NCI-H1092 (cell line): ENCODE data around the gene MT1F.
"Not testable (repeated sequence)": the region's sequence is repeated elsewhere in the genome, so short reads cannot be mapped to it uniquely, and the experiment has no call there.

Experiments used
- DNase-seq: peaks from one replicate; lab custom pipeline; 2025; lab: John Stamatoyannopoulos, UW

Gene MT1F

DNA sequence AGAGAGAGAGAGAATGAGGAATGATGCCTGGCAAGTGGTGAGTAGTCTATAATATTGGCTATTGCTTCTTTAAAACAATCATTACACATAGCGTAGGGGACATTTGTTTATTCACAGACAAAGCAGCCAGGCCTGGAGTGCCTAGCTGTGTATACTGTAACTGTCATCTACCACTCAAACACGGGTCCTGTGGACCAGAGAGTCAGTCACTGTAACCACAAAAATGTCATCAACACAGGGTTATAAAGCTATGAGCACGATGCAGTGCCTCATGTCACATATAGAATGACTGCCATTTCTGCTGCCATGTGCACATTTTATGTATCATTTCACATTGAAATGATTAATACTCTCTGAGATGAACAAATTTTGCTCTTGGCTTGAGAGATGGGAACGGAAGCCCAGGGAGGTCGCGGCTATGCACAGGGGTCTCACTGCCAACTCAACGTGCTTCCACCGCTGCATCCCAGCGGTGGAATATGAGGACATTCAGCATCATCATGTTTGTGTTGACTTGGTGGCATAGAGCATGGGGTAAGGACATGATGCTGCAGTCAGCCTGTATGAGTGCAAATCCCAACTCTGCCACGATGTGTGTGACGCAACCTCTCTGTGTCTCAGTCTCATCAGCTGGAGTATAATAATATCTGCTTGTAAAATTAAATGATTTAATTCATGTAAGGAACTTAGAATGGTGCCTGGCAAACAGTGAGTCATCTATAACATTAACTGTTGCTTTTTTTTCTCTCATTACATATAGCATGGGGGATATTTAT lies 15.2 kb downstream of the MT1F start:
- no peak for DNase-seq

DNA sequence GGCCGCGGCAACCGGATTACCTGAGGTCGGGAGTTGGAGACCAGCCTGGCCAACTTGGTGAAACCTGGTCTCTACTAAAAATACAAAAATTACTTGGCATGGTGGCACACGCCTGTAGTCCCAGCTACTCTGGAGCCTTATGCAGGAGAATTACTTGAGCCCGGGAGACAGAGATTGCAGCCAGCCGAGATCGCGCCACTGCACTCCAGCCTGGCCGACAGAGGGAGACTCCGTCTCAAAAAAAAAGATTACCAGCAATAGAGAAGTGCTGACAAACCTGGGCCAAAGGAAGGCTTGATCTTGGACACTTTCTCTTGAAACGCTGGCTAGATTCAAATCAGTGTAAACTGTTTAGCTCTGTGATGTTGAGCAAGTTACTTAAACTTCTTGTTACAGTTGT lies 16.2 kb downstream of the MT1F start:
- DNase-seq, result no peak

DNA sequence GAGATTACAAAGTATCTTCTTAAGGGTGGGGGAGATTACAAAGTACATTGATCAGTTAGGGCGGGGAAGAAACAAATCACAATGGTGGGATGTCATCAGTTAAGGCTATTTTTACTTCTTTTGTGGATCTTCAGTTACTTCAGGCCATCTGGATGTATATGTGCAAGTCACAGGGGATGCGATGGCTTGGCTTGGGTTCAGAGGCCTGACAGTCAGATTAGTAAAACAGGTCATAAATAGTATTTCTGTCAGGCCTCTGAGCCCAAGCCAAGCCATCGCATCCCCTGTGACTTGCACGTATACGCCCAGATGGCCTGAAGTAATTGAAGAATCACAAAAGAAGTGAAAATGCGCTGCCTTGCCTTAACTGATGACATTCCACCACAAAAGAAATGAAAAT lies 16.8 kb downstream of the MT1F start:
- not testable (repeated sequence) for DNase-seq

DNA sequence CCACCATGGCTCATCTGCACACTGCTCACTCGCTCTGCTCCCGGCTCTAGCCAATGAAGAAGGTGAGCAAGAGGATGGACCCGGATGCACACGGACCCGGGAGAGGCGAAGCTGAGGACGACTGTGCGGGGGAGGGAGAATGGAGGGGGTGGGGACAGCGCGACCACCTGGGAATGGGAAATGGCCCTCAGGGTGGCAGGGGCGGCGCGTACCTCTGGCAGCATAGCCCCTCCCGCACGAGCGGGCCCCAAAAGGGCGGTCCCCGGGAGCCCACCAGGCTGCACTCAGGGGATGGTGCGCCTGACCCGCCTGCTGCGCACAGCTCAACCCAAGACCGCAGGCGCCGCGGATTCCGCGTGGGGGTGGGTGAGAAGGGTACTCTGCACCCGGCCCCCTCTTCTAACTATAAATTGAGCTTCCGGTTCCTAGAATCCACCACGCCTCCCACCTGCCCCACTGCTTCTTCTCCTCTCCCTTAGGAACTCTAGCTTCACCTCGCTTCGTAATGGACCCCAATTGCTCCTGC lies 18.0 kb downstream of the MT1F start:
- no peak for DNase-seq

DNA sequence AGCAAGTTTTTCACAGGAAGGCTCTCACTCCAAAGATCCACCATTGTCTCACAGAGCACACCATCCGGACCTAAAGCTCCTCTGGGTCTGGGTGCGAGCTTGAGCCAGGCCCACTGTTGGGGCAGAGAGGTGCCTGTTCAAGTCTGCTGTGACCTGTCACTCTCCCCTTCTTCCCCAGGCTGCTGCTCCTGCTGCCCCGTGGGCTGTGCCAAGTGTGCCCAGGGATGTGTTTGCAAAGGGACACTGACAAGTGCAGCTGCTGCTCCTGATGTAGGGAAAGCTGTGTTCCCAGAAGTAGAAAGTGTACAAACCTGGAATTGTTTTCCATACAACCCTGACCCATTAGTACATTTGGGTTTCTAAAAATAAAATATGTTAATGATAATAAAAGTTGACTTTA lies 19.7 kb downstream of the MT1F start:
- no peak for DNase-seq

DNA sequence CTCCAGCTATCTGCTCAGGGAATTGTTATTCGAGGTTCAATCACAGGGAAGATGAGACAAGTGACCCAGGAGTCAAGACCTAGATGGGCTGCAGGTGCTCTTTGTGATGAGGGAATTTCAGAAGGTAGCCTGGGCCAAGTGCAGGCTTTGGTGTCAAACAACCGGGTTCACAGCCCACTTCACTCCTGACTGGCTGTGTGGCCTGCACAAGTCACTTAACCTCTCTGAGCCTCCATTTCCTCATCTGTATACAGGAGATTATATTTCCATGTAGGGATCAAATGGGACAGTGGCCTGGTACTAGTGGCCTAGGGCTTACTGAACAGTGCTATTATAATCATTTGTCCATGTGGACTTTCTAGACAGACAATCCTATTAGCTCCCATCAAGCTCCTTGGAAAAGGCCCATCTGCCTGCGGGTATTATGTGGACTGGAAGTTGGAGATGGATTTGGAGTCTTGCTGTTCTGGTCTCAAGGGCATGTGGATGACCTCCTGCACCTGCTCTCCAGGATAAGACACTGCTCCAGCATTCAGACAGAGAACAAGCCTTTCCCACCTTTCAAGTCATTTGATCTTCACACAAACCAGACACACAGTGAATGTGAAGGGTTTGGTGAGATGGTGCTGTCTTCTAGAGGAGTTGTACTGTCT lies 21.4 kb downstream of the MT1F start:
- DNase-seq, result no peak

DNA sequence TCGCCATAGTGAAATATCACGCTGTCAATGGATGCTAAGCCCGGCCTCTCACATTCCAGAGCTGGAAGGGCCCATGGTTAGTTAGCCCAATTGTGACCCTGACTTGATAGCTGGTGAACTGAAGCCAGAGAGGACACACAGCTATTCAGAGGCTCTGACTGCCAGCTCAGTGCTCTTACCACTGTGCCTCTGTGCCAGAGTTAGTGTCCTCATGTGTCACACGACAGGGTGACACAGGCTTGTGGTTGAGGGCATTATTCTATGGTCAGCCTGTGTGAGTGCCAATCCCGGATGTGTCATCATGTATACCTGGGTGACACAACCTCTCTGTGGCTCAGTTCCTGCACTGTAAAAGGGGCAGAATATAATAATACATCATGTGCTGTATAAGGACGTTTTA lies 22.1 kb downstream of the MT1F start:
- DNase-seq, result no peak

DNA sequence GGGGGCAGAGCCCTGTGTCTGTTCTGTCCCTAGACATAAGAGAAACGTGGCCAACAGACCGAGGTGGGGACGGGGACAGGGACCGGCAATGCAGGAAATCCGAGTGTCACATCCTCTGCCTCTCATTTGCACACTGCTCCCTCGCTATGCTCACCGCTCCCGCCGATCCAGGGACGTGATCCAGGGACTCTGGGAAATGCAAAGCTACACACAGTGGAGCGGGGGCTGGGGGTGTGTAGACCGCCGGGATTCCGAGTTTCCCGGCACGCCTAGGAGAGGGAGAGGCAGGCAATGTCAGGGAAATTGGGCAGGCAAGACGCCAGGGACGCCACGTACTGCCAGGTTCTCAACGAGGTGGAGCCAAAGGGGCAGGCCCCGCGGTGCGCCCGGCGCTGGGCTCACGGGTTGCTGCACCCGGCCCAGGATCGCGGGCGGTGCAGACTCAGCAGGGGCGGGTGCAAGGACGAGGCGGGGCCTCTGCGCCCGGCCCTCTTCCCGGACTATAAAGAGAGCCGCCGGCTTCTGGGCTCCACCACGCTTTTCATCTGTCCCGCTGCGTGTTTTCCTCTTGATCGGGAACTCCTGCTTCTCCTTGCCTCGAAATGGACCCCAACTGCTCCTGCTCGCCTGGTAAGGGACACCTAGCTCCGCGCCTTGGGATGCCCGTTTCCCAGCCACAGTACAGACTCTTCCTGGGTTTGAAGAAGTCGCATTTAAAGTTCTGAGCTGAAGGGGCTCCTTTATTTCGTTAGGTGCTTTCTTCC lies 24.4 kb downstream of the MT1F start, which contains the start of gene MT1X:
TSS of gene MT1X (plus strand) at position 532 of the 764 bp plus-strand sequence. CDS start at position 603, 71 bp downstream.
- DNase-seq, result peak; percentile 77

DNA sequence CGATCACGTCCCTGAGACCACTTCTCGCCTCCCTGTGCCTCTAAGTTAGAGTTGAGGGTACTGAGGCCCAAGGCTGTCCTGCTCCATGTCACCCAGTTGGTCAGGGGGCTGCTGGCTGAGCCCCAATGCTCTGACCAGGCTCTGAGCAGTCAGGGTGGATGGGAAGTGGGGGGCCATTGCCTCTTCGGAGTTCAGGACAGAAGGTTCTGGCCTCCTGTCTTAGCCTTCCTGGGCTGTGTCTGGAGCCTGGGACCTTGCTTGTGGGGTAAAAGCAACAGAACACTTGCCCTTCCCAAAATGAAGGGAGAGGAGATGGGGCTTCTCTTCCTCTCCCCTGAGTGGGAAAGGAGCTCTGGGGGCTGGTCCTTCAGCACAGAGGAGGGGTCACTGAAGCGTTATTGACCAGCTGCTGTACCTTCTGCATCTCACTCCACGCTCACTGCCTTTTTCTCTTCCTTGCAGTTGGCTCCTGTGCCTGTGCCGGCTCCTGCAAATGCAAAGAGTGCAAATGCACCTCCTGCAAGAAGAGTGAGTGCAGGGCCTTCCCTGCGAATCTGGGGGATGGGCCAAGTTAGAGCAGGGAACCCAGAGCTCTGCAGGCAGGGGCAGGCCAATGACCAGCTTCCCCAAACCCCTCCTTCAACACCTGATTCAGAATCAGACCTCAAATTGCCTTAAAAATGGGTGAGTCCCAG lies 25.1 kb downstream of the MT1F start:
- no peak for DNase-seq

DNA sequence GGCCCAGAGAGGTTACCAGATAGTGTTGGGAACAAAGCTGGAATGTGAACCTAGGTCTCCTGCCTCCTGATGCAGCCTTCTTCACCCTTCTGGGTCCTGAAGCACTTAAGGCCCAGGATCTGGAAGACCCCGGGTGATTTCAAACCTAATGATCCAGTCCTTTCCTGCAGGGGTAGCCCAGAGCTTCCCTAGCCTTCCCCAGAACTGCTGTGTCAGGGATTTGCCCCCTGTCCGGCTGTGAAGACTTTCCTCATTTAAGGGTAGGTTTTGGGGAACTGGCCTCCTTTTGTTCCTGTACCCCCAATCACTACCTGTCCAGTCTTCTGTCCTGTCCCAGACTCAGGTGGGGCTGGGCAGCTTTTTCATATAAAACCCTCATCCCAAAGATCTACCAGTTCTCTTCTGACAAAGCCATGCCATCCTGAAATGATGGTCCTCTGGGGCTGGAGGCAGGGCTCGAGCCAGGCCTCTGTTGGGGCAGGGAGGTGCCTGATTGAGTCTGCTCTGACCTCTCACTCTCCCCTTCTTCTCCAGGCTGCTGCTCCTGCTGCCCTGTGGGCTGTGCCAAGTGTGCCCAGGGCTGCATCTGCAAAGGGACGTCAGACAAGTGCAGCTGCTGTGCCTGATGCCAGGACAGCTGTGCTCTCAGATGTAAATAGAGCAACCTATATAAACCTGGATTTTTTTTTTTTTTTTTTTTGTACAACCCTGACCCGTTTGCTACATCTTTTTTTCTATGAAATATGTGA lies 25.8 kb downstream of the MT1F start:
- no peak for DNase-seq

DNA sequence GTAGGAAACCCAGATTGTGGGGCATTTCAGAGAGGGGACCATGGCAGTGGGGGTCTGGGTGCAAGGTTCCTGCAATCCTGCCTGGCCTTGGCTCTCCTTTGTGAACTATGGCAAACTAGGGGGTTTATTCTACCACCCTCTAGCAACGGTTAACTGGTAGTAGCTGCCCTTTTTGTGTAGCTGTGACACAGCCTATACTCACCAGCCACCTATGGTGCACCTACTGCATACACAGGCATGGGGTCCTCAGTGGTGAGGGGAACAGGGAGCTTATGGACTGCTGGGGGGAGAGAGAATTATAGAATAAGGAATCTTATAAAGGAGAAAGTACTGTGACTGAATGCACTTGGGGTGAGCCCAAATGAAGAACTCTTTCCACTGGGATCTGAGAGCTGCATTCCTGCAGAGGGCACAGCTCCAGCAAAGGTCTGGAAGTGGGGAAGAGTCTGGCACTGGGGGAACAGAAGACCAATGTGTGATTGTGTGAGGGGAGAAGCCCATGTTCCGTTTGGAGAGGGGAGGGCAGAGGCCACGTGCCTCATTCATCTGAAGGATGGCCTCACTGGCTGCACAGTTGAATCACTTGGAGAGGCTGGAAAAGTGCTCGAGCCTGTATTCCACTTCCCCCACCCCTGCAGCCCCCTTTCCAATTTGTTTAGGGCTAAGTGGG lies 26.6 kb downstream of the MT1F start:
- DNase-seq, result no peak

DNA sequence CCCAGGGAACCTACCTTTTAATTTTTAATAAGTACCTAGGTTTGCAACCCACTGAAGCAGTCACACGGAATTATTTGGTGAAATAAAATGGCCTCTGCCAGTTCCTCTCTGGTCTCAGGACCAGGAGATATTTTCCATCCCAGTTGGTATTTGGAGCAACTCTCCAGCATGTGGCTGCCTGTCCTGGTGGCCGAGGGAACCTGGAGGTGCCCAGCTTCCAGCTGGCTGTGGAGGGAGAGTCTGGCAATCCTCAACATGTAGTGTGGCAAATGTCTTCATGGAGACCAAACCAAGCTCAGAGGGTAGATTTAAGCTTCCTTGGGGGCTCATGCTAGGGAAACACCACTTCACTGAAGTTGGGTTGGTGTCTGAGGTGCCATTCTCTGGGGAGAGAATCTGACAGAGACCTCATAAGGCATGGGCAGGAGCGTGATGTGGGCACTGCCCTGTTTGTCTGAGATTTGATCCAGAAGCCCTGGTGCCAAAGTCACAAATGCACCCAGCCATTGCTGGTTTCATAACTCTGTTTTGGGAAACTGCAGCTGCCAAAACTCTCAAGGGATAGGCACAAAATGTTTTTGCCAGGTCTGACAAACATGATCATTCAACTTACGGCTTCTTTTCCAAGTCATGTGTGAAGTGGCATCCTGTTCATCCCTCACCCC lies 27.3 kb downstream of the MT1F start:
- no peak for DNase-seq

DNA sequence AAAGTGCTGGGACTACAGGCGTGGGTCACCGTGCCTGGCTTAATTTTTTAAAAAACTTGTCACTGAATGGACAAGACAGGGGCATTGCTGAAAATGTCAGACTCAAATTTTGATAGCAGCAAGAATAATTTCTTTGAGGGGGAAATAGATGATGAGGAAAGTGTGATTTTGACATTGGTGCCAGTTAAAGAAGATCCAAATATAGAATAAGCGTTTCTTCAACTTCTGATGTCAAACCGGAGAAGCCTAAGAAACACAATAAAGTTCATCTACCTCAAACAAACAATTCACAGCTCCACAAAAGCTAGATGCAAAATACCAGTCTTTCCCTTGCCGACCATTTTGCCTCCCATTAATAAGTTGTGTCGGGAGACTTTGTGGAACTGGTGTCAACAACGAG lies 29.0 kb downstream of the MT1F start:
- no peak for DNase-seq

DNA sequence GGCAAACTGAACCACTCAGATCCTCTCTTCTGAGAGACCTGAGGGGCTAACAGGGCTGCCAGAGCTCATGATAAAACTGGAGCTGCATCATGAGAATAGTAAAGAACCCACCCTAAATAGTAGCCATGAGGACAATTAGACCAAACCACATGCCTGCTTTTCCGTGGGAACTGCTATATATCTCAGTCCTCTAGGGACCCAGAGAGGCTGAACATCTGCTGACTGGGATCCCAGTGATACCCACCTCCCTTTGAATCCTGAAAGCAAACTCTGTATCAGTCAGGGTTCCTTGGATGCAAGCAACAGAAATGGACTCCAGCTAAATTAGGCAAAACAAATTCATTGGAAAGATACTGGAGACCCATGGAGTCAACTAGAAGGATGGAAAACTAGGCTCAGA lies 31.0 kb downstream of the MT1F start:
- no peak for DNase-seq

DNA sequence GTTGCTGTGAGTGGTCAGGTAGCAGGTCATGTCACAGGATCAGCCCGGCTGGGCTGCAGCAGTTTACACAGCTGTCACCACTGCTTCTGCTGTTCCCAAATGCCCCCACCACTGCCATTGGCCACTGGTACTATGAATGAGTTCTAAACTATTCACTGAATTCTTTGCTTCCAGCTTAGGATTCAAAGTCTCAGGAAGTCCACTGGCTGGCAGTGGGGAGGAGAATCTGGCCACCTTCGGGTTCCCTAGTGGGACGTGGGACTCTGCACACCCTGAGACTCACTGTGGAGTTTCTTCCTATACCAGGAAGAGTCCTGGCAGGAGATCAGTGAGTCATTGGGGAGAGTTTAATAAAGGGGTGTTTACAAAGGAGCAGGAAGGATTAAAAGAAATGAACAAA lies 31.4 kb downstream of the MT1F start:
- DNase-seq, result no peak

DNA sequence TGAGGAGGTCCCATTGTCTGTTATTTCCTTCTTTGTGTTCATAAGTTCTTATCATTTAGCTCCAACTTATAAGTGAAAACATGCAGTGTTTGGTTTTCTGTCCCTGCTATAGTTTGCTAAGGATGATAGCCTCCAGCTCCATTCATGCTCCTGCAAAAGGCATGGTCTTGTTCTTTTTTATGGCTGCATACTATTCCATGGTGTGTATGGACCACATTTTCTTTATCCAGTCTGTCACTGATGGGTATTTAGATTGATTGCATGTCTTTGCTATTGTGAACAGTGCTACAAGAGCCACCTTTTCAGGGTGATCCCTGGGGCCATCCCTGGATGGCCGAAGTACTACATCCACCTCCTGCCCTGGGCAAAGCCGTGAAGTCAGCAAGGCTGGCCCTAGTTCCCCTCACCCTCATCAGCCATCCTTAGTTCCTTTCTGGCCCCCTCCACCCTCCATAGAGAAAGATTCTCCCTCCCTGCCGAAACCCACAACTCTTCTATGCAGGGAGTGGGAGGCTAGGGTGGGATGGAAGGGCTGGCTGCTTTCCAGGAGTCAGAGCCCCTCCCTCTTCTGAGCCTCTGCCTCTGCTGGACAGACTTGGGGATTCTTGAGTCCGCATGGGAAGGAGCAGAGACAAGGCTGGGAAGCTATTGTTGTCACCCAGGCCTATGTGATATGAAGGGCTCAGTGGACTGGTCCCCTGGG lies 32.8 kb downstream of the MT1F start:
- DNase-seq, result no peak

DNA sequence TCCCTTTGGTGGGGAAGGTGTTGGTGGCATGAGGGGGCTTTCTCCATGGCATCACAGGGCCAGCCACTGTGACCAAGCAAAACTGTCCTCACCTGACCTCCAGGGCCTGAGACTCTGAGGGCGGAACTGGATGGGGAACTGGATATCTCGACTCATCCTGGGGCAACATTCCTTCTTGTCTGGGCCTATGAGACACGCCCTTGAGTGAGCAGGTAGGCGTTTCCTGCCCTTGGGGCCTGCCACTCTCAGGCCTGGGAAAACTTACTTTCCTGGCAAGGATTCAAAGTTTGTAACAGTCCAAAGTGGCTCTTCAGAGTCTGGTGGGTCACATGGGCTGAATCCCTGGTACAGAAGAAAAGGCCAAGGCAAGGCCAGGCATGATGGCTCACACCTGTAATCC lies 34.1 kb downstream of the MT1F start:
- no peak for DNase-seq

DNA sequence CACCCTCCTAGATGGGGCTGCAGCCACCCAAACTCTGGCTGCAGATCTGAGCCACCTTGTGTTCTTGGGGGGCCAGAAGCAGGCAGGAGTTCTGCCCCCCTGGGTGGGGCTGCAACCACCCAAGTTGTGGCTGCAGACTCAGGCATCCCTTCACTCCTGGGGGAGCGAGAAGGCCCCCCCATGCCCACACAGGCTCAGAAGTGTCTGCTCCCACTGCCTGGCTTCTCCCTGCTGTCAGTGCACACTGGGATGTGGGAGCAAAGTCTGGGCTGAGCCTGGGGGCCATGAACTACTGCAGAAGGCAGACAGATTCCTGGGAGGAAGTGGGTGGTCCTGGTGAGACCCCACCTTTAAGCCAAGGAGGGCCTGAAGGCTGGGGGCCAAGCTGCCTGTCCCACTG lies 37.5 kb downstream of the MT1F start:
- no peak for DNase-seq

DNA sequence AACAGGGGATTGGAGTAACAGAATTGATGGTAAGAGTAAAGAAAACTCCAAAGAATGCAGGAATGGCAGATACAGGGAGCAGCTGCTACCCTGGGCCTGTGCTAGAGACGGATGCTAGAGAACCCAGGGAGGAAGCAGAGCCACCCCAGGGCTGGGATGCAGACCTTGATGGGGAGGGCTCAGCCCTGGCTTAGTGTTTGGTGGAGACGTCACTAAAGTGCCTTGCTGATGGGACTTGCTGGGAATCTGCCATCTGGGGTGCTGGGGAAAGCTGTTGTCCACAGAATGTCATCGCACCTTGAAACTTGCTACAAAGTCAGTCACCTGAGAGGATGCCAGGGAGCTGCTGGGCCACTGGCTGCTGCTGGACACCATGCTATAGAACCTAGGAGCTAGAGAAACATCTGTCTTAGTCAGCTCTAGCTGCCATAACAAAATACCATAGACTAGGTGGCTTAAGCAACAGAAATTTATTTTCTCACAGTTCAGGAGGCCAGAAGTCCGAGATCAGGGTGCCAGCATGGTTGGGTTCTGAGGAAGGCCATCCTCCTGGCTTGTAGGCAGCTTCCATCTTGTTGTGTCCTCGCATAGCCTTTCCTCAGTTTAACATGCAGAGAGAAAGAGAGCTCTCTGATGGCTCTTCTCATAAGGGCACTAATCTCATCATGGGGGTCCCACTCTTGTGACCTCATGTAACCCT lies 39.8 kb downstream of the MT1F start:
- DNase-seq, result no peak
